Uterus (tissue), 2 donors: ENCODE measurements around the gene HNRNPM.

ENCODE experiments used
- POLR2A ChIP-seq, 2 donors: fragments of 450-650 bp; IDR thresholded peaks; one replicate each; pipeline ENCODE4 v1.6.1; 2016; ENCODE audit warnings: antibody characterized with exemption in 2 of 2, mild to moderate bottlenecking in 1 of 2, moderate library complexity in 1 of 2
- TF ChIP-seq, protein P1 (sequence below), 4 experiments: fragments of 200-600 bp in 2 of 4; fragments of 450-650 bp in 2 of 4; sonication (generic) in 2 of 4; IDR thresholded peaks; one replicate each; pipeline ENCODE4 v1.5.1; 2016 to 2019; ENCODE audit warnings: antibody characterized with exemption in 4 of 4, mild to moderate bottlenecking in 2 of 4, moderate library complexity in 1 of 4

DNA sequence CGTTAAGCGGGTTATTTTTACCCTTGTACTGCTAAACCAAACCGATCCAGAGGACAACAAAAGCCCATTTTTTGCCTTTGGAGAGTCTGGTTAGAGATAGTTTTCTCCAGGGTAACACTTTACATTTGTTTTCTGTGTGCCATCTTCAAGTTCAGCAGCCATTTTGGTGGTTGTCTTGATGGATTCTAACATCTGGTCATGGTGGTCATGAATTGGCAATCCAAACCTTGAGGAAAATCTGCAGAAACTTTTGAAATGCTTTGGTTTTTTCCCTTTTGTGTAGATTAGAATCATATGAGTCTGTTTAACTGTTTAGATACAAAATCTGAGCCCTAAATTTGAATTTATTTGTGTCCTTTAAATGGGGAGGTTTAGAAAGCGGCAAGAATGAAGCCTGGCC lies 16.6 kb downstream of the HNRNPM start:
- TF ChIP-seq, protein P1, sequence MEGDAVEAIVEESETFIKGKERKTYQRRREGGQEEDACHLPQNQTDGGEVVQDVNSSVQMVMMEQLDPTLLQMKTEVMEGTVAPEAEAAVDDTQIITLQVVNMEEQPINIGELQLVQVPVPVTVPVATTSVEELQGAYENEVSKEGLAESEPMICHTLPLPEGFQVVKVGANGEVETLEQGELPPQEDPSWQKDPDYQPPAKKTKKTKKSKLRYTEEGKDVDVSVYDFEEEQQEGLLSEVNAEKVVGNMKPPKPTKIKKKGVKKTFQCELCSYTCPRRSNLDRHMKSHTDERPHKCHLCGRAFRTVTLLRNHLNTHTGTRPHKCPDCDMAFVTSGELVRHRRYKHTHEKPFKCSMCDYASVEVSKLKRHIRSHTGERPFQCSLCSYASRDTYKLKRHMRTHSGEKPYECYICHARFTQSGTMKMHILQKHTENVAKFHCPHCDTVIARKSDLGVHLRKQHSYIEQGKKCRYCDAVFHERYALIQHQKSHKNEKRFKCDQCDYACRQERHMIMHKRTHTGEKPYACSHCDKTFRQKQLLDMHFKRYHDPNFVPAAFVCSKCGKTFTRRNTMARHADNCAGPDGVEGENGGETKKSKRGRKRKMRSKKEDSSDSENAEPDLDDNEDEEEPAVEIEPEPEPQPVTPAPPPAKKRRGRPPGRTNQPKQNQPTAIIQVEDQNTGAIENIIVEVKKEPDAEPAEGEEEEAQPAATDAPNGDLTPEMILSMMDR (IDR thresholded peaks at IDR 0.05), result no peak
- no peak for TF ChIP-seq POLR2A (IDR thresholded peaks at IDR 0.05)
